ENCODE measurements around the gene DIP2A.
"Not testable (repeated sequence)": the region's sequence is repeated elsewhere in the genome, so short reads cannot be mapped to it uniquely, and the experiment has no call there.

Gene DIP2A

DNA sequence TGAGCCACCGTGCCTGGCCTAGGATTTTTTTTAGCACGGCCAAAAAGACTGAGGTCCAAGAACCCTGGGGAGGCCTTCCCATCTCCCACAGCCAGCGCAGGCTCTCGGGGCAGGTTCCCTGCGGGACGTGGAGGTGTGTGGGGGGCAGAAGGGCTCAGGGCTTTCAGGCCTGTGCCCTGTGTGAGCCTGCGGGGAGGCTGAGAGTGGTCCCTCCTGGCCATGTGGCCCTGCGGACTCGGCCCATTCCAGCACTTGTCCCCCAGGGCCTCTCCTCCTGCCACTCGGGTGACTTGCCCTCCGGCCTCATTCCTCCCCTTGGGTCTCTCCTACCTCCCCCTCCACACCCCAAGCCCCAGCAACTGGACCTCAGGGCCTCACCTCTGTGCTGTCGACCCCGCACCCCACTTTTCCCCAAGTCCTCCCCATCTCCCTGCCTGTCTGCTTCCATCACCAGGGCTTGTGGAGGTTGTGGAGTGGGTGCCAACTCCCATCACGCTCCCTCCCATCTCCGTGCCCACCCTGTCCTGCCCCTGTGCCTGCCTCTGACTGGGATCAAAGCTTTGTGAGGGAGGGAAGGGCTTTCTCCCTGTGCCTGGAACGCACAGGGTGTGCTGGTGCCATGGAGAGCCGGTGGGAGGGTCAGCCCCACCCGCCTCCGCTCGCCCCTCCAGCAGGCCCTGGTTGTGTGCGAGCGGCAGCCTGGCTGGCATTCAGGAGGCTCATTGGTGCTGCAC, 32.2 kb upstream of the DIP2A start:
- no peak for DNase-seq

DNA sequence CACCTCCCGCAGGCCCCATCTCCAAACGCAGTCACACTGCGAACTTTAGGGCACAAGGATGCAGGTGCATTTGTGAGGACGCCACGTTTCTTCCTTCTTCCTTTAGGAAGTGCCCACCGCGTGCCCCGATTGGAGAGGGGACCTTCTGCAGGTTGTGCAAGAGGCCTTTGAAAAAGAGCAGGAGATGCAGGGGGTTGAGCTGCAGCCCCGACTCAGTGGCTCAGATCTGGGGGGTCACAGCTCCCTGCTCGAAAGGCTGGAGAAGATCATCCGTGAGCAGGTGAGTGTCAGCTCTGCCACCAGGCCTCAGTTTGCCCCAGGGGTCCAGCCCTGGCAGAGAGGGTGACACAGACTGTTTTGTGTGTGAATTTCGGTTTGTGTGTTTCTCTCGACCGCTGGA, 31.2 kb upstream of the DIP2A start:
- DNase-seq = no peak

DNA sequence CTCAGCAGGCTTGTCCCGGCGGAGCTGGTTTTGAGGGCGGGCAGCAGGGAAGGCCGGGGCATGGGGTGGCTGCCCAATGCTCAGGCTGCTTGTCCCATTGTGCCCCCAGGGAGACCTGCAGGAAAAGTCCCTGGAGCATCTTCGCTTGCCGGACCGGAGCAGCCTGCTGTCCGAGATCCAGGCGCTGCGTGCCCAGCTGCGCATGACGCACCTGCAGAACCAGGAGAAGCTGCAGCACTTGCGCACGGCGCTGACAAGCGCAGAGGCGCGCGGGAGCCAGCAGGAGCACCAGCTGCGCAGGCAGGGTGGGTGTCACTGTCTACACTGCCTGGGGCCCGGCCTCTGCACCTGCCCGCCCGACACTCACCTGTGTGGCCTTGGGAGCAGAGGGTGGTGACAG, 30.4 kb upstream of the DIP2A start:
- no peak for DNase-seq

DNA sequence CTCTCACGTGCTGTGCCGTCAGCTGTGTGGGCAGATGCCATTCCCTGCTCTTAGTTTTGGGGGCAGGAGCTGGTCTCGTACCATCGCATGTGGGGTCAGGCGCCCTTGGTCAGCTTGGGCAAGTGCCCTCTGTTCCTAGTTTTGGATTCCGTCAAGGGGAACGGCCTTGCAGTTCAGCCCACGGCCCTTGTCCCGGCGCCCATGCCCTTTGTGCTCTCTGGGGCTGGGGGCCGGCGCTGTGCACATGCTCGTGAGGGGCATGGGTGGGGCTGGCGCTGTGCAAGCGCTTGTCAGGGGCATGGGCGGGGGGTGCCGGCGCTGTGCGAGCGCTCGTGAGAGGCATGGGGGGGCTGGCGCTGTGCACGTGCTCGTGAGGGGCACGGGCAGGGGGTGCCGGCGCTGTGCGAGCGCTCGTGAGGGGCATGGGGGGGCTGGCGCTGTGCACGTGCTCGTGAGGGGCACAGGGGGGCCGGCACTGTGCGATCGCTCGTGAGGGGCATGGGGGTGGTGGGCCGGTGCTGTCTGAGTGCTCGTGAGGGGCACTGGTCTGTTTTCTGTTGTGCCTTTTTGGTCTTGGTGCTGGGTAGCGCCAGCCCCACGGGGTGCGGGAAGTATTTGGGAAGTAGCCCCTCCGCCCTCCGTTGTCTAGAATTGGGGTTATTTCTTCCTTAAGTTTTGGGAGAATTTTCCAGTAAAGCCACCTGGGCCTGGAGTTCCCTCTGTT, 29.5 kb upstream of the DIP2A start:
- DNase-seq = no peak

DNA sequence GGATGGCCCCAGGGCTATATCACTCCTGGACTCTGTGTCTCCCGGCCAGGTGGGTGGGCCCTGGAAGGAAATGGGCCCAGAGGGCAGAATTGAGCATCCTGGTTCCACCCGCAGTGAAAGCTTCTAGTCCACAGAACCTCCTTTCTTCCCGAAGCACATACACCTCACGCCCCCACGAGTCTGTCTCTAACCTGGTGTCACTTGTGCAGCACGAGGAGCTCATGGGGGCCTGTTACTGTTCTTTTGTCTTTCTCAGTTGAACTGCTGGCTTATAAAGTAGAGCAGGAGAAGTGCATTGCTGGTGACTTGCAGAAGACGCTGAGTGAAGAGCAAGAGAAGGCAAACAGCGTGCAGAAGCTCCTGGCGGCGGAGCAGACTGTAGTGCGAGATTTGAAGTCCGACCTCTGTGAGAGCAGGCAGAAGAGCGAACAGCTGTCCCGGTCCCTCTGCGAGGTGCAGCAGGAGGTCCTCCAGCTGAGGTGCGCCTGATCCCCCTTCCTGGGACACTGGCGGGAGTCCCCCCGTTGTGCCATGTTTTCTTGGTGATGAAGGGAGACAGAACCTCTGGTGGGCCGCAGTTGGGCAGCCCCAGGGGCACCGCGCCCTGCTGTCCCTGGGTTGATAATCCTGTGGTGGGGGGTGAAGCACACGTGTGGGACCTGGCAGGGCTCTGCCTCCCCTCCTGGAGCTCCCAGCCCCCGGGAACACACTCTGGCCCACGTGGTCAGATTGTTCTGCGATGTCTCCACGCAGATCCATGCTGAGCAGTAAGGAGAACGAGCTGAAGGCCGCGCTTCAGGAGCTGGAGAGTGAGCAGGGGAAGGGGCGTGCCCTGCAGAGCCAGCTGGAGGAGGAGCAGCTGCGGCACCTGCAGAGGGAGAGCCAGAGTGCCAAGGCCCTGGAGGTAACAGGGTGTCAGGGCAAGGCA, 28.7 kb upstream of the DIP2A start:
- DNase-seq = no peak

DNA sequence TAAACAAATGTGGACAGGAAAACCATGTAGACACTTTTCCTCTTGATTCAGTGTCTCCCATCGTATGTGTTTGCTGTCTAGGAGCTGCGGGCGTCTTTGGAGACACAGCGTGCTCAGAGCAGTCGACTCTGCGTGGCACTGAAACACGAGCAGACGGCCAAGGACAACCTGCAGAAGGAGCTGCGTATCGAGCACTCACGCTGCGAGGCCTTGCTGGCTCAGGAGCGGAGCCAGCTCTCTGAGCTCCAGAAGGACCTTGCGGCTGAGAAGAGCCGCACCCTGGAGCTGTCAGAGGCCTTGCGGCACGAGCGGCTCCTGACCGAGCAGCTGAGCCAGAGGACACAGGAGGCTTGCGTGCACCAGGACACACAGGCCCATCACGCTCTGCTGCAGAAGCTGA, 27.2 kb upstream of the DIP2A start:
- DNase-seq = no peak

DNA sequence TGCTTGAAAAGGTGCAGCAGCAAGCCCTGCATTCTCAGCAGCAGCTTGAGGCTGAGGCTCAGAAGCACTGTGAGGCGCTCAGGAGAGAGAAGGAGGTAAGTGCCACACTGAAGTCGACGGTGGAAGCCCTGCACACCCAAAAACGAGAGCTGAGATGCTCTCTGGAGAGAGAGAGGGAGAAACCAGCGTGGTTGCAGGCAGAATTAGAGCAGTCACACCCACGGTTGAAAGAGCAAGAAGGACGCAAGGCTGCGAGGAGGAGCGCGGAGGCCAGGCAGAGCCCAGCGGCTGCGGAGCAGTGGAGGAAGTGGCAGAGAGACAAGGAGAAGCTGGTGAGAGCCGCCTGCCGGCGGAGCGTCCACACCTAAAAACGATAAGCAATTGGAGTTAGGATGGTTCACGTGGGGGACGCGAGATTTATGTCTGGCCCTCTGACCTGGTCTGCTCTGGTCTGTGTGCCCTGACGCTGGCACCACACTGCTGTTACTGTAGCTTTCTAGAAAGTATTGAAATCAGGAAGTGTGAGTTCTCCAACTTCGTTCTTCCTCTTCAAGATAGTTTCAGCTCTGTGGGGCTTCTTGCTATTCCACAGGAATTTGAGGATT, 26.7 kb upstream of the DIP2A start:
- DNase-seq = peak; percentile 57 to 68 (median 58)

DNA sequence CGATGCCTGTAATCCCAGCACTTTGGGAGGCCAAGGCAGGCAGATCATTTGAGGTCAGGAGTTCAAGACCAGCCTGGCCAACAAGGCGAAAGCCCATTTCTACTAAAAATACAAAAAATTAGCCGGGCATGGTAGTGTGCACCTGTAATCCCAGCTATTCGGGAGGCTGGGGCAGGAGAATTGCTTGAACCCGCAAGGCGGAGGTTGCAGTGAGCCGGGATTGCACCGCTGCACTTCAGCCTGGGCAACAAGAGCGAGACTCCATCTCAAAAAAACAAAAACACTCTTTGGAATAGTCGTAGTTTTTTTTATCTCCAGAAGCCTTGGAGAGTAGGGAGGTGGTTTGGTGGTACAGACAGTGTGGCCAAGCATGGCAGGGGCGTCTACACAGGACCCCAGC, 25.6 kb upstream of the DIP2A start:
- not testable (repeated sequence) for DNase-seq

DNA sequence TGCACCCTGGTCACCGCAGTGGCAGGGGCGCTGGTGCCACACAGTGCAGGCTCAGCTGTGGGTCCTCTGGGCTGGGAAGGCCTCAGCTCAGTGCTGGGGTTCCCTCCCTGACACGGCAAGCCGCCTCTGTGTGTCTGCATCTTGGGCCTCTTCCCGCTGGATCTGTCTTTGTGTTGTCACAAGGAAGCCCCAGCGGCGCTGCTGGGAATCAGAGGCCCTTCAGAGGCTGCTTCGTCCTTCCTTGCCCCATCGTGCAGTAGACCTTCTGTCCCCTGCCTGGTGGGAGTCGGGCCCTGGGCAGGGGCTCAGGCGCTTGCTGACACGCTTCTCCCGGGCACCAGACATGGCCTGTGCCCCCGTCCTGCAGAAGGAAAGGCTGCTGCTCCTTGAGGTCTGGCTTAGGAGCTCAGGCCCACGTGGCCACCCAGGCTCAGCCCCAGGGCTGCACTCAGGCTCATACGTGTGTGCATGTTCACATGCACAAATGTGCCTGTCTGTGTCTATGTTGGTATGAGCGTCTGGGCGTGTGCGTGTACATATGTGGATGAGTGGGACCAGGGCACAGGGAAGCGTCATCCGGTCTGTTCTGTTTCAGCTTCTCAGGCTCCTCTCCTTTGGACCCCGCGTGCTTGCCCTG, 24.3 kb upstream of the DIP2A start:
- no peak for DNase-seq

DNA sequence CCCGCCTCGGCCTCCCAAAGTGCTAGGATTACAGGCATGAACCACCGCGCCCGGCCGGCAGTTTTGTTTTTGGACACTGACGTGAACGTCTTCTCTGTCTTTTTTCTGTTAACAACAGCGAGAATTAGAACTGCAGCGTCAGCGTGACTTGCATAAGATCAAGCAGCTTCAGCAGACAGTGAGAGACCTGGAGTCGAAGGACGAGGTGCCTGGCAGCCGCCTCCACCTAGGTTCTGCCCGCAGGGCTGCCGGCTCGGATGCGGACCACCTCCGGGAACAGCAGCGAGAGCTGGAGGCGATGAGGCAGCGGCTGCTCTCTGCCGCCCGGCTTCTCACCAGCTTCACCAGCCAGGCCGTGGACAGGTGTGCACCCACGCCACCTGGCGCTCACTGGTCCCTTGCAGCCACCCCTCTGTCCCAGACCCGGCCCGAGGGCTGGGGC, 22.9 kb upstream of the DIP2A start:
- DNase-seq = no peak

DNA sequence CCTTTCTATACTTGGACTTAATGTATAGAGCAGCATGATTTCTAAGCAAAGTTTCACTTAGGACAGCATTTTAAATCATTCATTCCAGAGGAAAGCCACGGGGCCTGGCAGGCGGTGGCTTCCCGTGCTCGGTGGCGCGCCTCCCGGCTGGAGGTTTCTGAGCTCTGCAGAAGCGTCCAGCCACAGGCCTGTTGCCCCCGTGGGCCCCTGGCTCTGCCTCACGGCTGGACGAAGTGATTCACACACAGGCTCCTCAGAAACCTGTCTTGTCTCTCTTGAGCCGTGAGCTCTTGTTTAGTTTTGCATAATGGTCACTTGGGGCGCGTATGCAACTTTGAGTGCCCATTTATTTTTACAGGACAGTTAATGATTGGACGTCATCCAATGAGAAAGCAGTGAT, 22.1 kb upstream of the DIP2A start:
- no peak for DNase-seq

DNA sequence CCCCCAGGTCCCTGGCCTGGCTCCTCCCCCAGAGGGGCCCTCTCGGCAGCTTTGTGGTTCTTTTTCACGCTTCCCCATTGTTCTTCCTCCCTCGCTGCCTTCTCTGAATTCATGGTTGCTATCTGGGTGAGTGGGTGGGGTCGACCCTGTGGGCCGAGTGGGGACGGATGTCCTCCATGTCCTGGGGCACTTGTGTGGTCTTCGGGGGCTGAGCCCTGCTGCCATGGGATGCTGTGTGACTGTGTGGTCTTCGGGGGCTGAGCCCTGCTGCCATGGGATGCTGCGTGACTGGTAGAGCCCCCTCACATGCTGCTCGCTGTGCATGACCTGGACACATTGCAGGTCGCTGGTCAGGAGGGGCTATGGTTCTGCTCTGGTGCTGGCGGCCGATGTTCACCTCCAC, 21.6 kb upstream of the DIP2A start:
- DNase-seq = no peak

DNA sequence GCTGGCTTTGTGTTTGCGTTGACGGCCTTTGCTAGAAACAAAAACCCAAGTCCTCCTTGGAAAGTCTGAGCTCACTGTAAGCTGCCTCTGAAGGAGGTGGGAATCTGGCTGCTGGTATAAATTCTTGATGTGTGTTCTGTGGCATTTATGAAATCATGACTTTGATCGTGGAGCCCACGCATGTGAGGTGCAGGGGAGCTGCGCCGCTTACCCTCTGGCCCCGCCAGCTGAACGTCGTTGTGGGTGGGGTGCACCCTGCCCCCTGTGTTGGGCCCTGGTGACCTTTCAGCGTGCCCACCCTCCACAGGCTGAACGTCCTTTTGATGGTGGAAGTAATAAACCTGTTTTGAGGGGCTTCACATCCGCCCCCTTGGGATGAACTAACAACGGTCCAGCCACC, 21.2 kb upstream of the DIP2A start:
- no peak for DNase-seq

DNA sequence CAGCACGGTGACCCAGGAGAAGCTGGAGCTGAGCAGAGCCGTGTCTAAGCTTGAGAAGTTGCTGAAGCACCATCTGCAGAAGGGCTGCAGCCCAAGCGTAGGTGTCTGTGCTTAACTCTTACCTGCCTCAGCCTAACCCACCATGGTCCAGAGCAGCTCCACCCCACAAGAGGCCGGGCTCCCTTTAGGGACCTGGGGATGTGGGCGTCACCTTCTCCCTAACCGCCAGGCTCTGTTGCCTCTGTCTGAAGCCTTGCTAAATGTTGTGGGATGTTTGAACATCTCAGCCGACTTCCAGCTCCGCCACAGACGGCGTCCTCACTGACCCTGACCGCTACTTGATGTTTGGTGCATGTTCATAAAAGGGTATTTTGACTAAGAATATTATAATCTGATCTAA, 20.4 kb upstream of the DIP2A start:
- DNase-seq = no peak

DNA sequence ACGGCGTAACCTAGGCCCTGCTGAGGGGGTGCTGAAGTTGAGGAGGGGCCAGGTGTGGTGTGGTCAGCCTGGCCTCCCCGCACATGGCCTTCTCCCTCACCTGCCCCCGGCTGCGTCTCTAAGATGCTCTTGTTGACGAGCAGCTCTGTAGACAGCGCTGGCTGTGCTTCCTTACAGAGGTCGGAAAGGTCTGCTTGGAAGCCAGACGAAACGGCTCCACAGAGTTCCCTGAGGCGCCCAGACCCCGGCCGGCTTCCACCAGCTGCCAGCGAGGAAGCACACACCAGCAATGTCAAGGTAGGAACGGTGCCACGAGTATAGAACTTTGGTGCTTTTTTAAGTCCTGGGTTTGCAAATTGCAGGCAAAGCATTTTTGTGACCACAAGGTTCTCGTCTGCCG, 18.8 kb upstream of the DIP2A start:
- no peak for DNase-seq

DNA sequence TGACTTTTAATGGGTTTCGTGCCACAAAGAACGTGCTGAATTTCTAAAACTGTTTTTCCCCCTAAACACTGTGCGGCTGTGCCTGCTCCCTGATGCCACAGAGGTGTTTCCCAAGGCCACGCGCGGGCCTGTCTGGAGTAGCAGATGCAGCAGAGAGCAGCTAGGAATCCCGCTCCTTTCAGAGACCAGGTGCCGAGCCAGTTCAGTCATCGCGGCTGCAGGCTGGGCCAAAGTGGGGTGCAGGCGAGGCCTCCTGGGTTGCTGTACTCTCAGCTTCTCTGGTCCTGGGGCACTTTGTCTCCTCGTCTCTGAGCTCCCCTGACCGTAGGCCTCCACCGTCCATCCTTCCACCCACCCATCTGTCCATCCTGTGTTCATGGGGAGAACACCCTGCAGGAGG, 17.4 kb upstream of the DIP2A start:
- DNase-seq = no peak

DNA sequence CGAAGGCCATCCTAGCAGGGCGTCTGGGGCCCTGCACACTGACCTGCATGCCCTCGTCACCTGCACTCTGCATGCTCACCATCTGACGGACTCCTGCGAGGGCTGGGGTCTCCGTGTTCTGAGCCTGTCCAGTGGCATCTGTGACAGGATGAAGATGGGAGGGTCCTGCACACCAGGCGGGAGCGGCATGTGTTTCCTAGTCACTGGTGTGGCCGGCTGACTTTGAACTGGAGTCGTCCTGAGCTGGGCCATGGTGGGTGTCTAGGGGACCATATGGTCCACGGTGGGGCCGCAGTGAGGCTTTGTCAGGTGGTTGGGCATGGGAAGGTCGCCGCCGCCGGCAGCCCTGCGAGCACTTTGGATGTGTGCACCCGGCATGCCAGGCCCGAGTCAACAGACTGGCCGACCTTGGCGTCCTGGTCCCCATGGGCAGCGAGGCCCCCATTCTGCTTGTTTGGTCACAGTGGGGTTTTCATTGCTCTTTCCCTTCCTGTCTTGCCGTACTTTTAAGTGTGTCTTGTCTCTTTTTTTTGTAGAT, 16.7 kb upstream of the DIP2A start:
- DNase-seq = no peak

DNA sequence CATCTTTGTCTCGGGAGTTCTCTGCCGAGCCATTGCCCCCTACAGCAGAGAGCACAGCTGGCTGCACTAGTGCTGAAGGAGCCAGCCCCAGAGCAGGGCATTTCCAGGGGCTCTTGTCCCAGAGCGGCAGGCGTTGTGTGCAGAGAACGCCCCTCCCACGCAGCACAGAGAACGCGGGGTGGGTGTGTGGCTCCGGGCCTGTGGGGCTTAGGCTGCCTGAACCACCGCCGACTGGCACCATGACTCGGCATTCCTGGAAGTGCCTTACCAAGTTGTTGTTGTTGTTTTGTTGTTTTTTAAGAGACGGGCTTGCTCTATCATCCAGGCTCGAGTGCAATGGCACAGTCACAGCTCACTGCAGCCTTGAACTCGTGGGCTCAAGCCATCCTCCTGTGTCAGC, 15.8 kb upstream of the DIP2A start:
- DNase-seq = no peak

DNA sequence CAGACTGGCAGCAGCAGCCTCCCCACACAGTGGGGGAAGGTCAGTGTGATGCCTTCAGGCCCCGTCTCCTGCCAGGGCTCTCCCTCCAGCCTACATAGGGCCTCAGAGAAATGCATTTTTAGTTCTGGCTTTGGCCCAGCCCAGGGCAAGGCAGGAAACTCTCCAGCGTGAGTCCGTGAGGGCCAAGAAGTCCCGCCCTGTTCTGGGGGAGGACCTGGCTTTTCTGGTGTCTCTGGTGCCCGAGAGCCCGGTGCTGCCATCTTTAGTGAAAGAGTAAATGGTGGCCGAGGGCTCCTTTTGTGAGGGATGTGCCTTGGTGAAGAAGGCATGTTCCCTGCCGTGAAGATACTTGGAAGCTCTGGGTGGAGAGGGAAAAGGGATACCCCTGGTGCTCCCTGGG, 14.8 kb upstream of the DIP2A start:
- no peak for DNase-seq

DNA sequence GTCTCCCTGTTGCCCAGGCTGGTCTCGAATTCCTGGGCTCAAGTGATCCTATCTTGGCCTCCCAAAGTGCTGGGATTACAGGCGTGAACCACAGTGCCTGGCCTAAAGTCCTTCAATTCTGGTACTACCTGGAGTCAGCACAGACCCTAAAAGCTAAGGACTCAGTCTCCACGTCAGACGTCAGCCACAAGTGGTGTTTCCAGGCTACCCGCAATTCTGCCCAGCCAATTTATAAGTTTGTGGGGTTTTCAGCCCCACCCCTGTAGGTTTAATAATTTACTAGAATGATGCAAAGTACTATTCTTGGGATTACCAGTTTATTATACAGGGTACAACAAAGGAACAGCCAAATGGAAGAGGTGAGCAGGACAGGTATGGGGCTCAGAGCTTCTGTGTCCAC, 10.6 kb upstream of the DIP2A start:
- no peak for DNase-seq

DNA sequence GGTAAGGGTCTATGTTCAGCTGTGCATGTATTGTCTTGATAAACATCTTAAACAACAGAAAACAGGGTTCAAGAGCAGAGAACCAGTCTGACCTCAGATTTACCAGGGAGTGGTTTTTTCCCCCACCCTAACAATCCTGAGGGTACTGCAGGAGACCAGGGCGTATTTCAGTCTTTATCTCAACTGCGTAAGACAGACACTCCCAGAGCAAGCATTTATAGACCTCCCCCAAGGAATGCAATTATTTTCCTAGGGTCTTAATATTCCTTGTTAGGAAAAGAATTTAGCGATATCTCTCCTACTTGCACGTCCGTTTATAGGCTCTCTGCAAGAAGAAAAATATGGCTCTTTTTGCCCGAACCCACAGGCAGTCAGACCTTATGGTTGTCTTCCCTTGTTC, 9.8 kb upstream of the DIP2A start:
- not testable (repeated sequence) for DNase-seq

DNA sequence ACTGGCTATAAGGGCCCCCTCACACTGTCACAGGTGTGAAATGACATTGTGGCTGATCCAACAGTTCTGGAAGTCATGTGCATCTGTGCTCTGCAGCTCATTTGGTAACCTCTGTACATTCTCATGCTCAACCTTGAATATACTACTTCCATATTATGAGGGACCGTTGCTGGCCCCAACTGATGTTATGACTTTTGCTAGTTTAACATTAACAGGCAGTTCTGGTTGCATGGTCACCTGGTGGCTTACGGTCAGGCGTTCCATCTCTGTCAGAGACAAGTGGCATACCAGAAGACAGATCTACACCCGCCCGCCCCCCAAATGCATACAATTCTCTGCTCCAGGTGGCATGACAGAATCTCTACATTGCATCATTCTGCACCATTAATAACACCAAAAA, 6.0 kb upstream of the DIP2A start:
- no peak for DNase-seq
